ENCODE measurements around the gene ZNF14. TPM values are rescaled to one million over a fixed set of nuclear protein-coding genes. Genes with fewer than 3 reads are reported as not detected.
"Not testable (repeated sequence)": the region's sequence is repeated elsewhere in the genome, so short reads cannot be mapped to it uniquely, and the experiment has no call there.

Gene ZNF14
- total RNA-seq, 2 donors from 2014 or later = 2.6 to 4.8 TPM

DNA sequence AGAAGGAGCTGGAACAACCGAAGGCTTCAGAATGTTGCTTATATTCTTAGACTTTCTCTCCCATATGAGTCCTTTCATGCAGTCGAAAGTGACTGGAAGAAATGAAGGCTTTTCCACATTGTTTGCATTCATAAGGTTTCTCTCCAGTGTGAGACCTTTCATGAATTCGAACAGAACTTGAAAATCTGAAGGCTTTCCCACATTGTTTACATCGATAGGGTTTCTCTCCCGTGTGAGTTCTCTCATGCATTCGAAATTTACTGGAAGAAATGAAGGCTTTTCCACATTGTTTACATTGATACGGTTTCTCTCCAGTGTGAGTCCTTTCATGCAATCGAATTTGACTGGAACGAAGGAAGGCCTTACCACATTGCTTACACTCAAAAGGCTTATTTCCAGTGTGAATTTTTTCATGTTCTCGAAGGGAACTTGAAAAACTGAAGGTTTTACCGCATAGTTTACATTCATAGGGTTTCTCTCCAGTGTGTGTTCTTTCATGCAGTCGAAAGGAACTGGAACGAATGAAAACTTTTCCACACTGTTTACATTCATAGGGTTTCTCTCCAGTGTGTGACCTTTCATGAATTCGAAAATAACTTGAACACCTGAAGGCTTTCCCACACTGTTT, 21.5 kb downstream of the ZNF14 start:
- Histone ChIP-seq H3K9ac (ENCODE audit: low read depth in 2 of 2, low read length in 2 of 2) (no peak overlapping the region), H3K27ac (no peak overlapping the region), H3K4me1 (no peaks in the 10 kb centered on the region), H3K9me3 (peaks cover 28% of the 10 kb centered on the region), H3K4me3 (no peak overlapping the region), H3K27me3 (no peaks in the 10 kb centered on the region), H3K36me3 (peaks cover 23% of the 10 kb centered on the region)
- TF ChIP-seq, protein P1, sequence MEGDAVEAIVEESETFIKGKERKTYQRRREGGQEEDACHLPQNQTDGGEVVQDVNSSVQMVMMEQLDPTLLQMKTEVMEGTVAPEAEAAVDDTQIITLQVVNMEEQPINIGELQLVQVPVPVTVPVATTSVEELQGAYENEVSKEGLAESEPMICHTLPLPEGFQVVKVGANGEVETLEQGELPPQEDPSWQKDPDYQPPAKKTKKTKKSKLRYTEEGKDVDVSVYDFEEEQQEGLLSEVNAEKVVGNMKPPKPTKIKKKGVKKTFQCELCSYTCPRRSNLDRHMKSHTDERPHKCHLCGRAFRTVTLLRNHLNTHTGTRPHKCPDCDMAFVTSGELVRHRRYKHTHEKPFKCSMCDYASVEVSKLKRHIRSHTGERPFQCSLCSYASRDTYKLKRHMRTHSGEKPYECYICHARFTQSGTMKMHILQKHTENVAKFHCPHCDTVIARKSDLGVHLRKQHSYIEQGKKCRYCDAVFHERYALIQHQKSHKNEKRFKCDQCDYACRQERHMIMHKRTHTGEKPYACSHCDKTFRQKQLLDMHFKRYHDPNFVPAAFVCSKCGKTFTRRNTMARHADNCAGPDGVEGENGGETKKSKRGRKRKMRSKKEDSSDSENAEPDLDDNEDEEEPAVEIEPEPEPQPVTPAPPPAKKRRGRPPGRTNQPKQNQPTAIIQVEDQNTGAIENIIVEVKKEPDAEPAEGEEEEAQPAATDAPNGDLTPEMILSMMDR (IDR thresholded peaks at IDR 0.05) = no peak
- no peak for DNase-seq
- intact Hi-C loops (cut with DNase I) = no loop called here

DNA sequence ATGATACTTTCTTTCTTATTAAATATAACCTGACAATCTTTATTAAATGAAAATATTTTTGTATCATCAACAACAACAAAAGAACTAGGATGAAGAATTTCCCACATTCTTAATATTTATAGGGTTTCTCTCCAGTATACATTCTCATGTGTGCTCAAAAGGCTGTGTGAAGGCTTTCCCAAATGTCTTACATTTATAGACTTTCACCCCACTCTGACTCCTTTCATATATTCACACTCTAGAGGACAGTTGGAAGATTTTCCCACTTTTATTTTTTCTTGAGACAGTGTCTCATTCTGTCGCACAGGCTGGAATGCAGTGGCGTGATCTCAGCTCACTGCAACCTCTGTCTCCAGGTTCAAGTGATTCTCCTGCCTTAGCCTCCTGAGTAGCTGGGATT, 22.4 kb downstream of the ZNF14 start:
- no peak for DNase-seq
- TF ChIP-seq, protein P1 (IDR thresholded peaks at IDR 0.05) = no peak
- H3K27ac ChIP-seq = no peak overlapping the region
- intact Hi-C loops (cut with DNase I) = no loop called here
- no peak overlapping the region for H3K9ac ChIP-seq (ENCODE audit: low read depth in 2 of 2, low read length in 2 of 2)
- H3K9me3 ChIP-seq = peaks cover 28% of the 10 kb centered on the region
- H3K36me3 ChIP-seq = peaks cover 23% of the 10 kb centered on the region
- H3K27me3 ChIP-seq = no peaks in the 10 kb centered on the region
- H3K4me1 ChIP-seq = no peaks in the 10 kb centered on the region
- H3K4me3 ChIP-seq = no peak overlapping the region

DNA sequence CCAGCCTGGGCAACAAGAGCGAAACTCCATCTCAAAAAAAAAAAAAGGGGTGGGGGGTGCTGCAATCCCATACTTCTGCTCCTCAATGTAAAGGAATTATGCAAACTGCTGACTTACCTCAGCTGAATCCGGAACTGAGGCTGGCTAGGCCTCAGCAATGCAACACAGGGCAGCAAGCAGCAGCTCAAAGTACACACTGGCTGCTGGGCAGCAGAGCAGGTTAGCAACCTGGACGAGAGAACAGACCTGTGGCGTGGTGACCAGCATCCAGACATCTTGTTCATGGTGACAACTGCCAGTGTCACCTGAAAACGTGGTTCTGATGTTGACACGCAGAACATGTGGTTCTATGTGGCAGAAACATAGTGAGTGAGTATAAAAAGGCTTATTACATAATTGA, 28.1 kb downstream of the ZNF14 start:
- TF ChIP-seq, protein P1 (IDR thresholded peaks at IDR 0.05) = no peak
- no peak overlapping the region for H3K27ac ChIP-seq
- H3K4me3 ChIP-seq = no peak overlapping the region
- H3K9ac ChIP-seq (ENCODE audit: low read depth in 2 of 2, low read length in 2 of 2) = no peak overlapping the region
- no peaks in the 10 kb centered on the region for H3K36me3 ChIP-seq
- no peaks in the 10 kb centered on the region for H3K27me3 ChIP-seq
- intact Hi-C loops (cut with DNase I) = no loop called here
- no peaks in the 10 kb centered on the region for H3K4me1 ChIP-seq
- H3K9me3 ChIP-seq = peaks cover 8% of the 10 kb centered on the region
- DNase-seq = no peak

DNA sequence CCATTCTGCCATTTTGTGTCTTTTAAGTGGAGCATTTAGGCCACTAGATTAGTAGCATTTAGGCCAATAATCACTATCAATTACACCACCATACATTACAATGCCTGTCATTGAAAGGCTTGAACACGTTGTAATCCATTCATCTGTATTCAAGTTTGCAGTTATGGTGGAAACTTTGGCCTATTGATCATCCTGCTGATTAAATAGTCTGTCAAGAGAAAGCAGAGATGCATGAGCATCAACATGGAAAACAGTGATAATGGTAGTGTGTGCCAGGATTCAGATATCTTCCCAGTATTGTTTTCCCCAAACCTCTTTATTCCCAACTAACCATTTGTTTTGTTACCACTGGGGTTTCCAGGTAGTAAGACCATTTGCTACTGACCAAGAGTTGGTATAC, 32.4 kb downstream of the ZNF14 start:
- DNase-seq; H3K27me3 ChIP-seq; intact Hi-C loops (cut with DNase I); H3K9ac ChIP-seq (ENCODE audit: low read depth in 2 of 2, low read length in 2 of 2); H3K4me3 ChIP-seq; H3K27ac ChIP-seq; H3K9me3 ChIP-seq; H3K4me1 ChIP-seq; H3K36me3 ChIP-seq: not testable (repeated sequence)

DNA sequence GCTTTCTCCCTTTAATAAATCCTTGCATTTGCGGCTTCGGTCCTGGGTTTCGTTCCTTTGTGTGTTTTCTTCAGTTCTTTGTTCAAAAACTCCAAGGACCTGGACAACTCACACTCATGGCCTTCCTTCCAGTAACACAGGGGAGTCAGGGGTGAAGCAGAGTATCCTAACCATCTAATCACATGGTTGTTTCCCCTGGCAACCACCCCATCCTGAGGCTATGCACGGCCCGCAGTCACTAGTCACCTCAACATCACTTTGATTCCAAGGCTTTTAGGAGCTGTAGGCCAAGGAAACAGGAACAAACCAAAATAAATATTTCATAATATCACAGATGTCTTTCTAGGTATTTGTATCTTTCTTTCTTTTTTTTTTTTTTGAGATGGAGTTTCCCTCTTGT, 35.3 kb downstream of the ZNF14 start:
- Histone ChIP-seq H3K9ac (ENCODE audit: low read depth in 2 of 2, low read length in 2 of 2) (no peak overlapping the region), H3K27me3 (no peaks in the 10 kb centered on the region), H3K36me3 (no peaks in the 10 kb centered on the region), H3K4me3 (no peak overlapping the region), H3K27ac (no peak overlapping the region), H3K4me1 (no peaks in the 10 kb centered on the region), H3K9me3 (no peaks in the 10 kb centered on the region)
- no peak for DNase-seq
- intact Hi-C loops (cut with DNase I) = no loop called here
- TF ChIP-seq, protein P1 (IDR thresholded peaks at IDR 0.05) = no peak

DNA sequence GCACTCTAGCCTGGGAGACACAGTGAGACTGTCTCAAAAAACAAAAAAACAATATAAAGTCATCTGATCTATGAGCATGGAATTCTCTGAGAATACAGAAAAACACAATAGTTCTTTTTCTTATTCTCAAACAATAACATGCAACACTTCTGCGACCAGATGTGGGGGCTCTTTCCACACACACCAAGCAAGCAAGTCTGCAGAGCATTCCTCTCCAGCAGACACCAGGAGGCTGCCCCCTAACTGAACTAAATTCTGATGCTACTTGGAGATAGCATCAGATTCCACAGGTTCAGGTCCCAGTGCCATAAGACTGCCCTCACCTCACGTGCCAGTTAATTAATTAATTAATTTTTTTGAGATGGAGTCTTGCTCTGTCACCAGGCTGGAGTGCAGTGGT, 36.5 kb downstream of the ZNF14 start:
- no peak overlapping the region for H3K4me3 ChIP-seq
- DNase-seq = no peak
- H3K9ac ChIP-seq (ENCODE audit: low read depth in 2 of 2, low read length in 2 of 2) = no peak overlapping the region
- no peaks in the 10 kb centered on the region for H3K9me3 ChIP-seq
- H3K4me1 ChIP-seq = no peaks in the 10 kb centered on the region
- no peak overlapping the region for H3K27ac ChIP-seq
- H3K27me3 ChIP-seq = no peaks in the 10 kb centered on the region
- TF ChIP-seq, protein P1 (IDR thresholded peaks at IDR 0.05) = no peak
- no peaks in the 10 kb centered on the region for H3K36me3 ChIP-seq
- intact Hi-C loops (cut with DNase I) = no loop called here
